NCI-H345 (cell line): ENCODE measurements around the gene ATAD1.
A peak's percentile ranks its signal among the peaks of the same experiment; 100 is the strongest.
"Not testable (repeated sequence)": the region's sequence is repeated elsewhere in the genome, so short reads cannot be mapped to it uniquely, and the experiment has no call there.

Experiments used
- DNase-seq: peaks from one replicate; lab custom pipeline; 2025; lab: John Stamatoyannopoulos, UW

The ATAD1 gene

GRCh38 chr10:87753995-87754866, 63.8 kb downstream of the ATAD1 start:
- no peak for DNase-seq

- no peak for DNase-seq
These were observed 65.5 kb downstream of the ATAD1 start for GRCh38 chr10:87752566-87752965.

GRCh38 chr10:87751274-87751673, 66.8 kb downstream of the ATAD1 start:
- no peak for DNase-seq

- DNase-seq: no peak
These were observed 67.2 kb downstream of the ATAD1 start for GRCh38 chr10:87750817-87751216.

- DNase-seq: no peak
These were observed 67.9 kb downstream of the ATAD1 start for GRCh38 chr10:87750001-87750671.

- not testable (repeated sequence) for DNase-seq
These were observed 69.8 kb downstream of the ATAD1 start for GRCh38 chr10:87748244-87748643.

- DNase-seq: no peak
These were observed 71.1 kb downstream of the ATAD1 start for GRCh38 chr10:87746911-87747310.

- no peak for DNase-seq
These were observed 73.4 kb downstream of the ATAD1 start for GRCh38 chr10:87744606-87745005.

GRCh38 chr10:87742992-87743610, 74.9 kb downstream of the ATAD1 start:
- not testable (repeated sequence) for DNase-seq

GRCh38 chr10:87740254-87740655, 77.8 kb downstream of the ATAD1 start:
- DNase-seq: no peak

- DNase-seq: no peak
These were observed 78.3 kb downstream of the ATAD1 start for GRCh38 chr10:87739703-87740102.

GRCh38 chr10:87738253-87738652, 79.8 kb downstream of the ATAD1 start:
- not testable (repeated sequence) for DNase-seq

GRCh38 chr10:87734987-87735827, 82.8 kb downstream of the ATAD1 start:
- peak; percentile 55 for DNase-seq

- no peak for DNase-seq
These were observed 84.9 kb downstream of the ATAD1 start for GRCh38 chr10:87733081-87733480.

- DNase-seq: no peak
These were observed 88.1 kb downstream of the ATAD1 start for GRCh38 chr10:87729940-87730339.

- DNase-seq: no peak
These were observed 93.2 kb downstream of the ATAD1 start for GRCh38 chr10:87724789-87725188.

- no peak for DNase-seq
These were observed 94.5 kb downstream of the ATAD1 start for GRCh38 chr10:87723500-87723899.

GRCh38 chr10:87722716-87723115, 95.3 kb downstream of the ATAD1 start:
- DNase-seq: no peak

GRCh38 chr10:87721781-87722180, 96.2 kb downstream of the ATAD1 start:
- no peak for DNase-seq

- no peak for DNase-seq
These were observed 97.4 kb downstream of the ATAD1 start for GRCh38 chr10:87720665-87721064.

GRCh38 chr10:87716348-87716670, 101.7 kb downstream of the ATAD1 start:
- DNase-seq: no peak
